ENCODE measurements around the gene DMD. TPM values are rescaled to one million over a fixed set of nuclear protein-coding genes. Genes with fewer than 3 reads are reported as not detected.

Gene DMD
- total and polyA plus RNA-seq, 2 donors (not counting 1 experiment from before 2014, with no cell fraction given): 2.0 to 51.8 TPM

DNA sequence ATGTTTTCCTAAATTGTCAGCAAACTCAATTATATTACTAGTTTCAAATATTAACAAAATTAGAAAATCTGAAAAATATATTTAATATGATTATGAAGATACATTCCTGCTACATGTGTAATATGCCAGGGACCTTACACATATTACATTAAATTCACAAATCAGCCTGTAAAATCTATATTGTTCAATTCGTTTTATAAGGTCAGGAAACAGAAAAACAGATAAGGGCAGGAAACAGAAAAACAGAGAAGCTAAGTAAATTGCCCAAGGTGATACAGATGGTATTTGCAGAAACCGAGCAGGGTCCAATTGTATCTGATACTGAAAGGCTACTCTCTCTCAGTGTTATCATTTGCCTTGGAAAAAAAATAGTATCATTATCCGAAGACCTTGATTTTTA, 739.0 kb downstream of the DMD start:
- no peak overlapping the region for H3K27ac Mint-ChIP-seq
- CTCF ChIA-PET: no interaction called here
- WGBS (ENCODE audit: insufficient coverage): 80% methylated on average over 1 of the region's 3 CpGs

GRCh38 chrX:32455704-32456103, 755.6 kb downstream of the DMD start:
- Histone ChIP-seq H3K9ac (ENCODE audit: low read length) (no peak overlapping the region), H3K79me2 (ENCODE audit: control insufficient read depth, insufficient read depth, low read length) (no peaks in the 10 kb centered on the region), H3K4me2 (replicated peaks; ENCODE audit: low read depth, low read length, poor library complexity, severe bottlenecking) (no peak overlapping the region), H3K36me3 (replicated peaks in 1 of 2; ENCODE audit: control extremely low read depth in 1 of 2, control insufficient read depth in 1 of 2, extremely low read depth in 1 of 2, insufficient read depth in 2 of 2, low read length in 1 of 2) (no peaks in the 10 kb centered on the region), H3K27me3 (replicated peaks in 1 of 4; ENCODE audit: control extremely low read depth in 1 of 4, control insufficient read depth in 3 of 4, insufficient read depth in 4 of 4, low read length in 3 of 4) (no peaks in the 10 kb centered on the region), H3K4me1 (ENCODE audit: control insufficient read depth in 2 of 2, insufficient read depth in 2 of 2, low read length in 2 of 2) (no peaks in the 10 kb centered on the region), H3K9me3 (ENCODE audit: control extremely low read depth in 1 of 3, control insufficient read depth in 2 of 3, insufficient read depth in 1 of 3, low read length in 2 of 3) (no peaks in the 10 kb centered on the region), H2AFZ (ENCODE audit: insufficient read depth, low read depth, low read length, poor library complexity, severe bottlenecking) (no peak overlapping the region), H3K4me3 (ENCODE audit: control extremely low read depth in 1 of 5, extremely low read depth in 1 of 5, insufficient read depth in 1 of 5, low read depth in 2 of 5, low read length in 4 of 5) (no peak overlapping the region), H3K27ac (ENCODE audit: low read length in 2 of 2) (no peak overlapping the region), H4K20me1 (ENCODE audit: control insufficient read depth, insufficient read depth, low read length, poor library complexity, severe bottlenecking) (no peaks in the 10 kb centered on the region)
- intact Hi-C loops (cut with micrococcal nuclease): no loop called here
- CTCF ChIA-PET: no interaction called here
- ATAC-seq (ENCODE audit: low read depth) (no peak), DNase-seq (no peak)
- H3K9me3 Mint-ChIP-seq (ENCODE audit: insufficient read depth): no peaks in the 10 kb centered on the region
- POLR2A ChIA-PET: no interaction called here
- TF ChIP-seq, protein P1, sequence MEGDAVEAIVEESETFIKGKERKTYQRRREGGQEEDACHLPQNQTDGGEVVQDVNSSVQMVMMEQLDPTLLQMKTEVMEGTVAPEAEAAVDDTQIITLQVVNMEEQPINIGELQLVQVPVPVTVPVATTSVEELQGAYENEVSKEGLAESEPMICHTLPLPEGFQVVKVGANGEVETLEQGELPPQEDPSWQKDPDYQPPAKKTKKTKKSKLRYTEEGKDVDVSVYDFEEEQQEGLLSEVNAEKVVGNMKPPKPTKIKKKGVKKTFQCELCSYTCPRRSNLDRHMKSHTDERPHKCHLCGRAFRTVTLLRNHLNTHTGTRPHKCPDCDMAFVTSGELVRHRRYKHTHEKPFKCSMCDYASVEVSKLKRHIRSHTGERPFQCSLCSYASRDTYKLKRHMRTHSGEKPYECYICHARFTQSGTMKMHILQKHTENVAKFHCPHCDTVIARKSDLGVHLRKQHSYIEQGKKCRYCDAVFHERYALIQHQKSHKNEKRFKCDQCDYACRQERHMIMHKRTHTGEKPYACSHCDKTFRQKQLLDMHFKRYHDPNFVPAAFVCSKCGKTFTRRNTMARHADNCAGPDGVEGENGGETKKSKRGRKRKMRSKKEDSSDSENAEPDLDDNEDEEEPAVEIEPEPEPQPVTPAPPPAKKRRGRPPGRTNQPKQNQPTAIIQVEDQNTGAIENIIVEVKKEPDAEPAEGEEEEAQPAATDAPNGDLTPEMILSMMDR (IDR thresholded peaks at IDR 0.05): no peak
- no peak for TF ChIP-seq EZH2 (IDR thresholded peaks at IDR 0.05; ENCODE audit: borderline replicate concordance, insufficient read depth, low read depth, low read length, poor library complexity, severe bottlenecking)
- no peak overlapping the region for H3K27ac Mint-ChIP-seq
- H3K27me3 Mint-ChIP-seq: no peaks in the 10 kb centered on the region
- no peak overlapping the region for H3K4me3 Mint-ChIP-seq
- no CpG with 5 or more reads among the region's 2 CpGs for WGBS (ENCODE audit: insufficient coverage)
- no peaks in the 10 kb centered on the region for H3K4me1 Mint-ChIP-seq

More for the DNA sequence above, 739.0 kb downstream of the DMD start:
- no peak overlapping the region for H2AFZ ChIP-seq (ENCODE audit: insufficient read depth, low read depth, low read length, poor library complexity, severe bottlenecking)
- H3K4me3 ChIP-seq (ENCODE audit: control extremely low read depth in 1 of 5, extremely low read depth in 1 of 5, insufficient read depth in 1 of 5, low read depth in 2 of 5, low read length in 4 of 5): no peak overlapping the region
- Mint-ChIP-seq H3K27me3 (no peaks in the 10 kb centered on the region), H3K4me1 (no peaks in the 10 kb centered on the region), H3K9me3 (ENCODE audit: insufficient read depth) (no peaks in the 10 kb centered on the region), H3K4me3 (no peak overlapping the region)
- H3K9ac ChIP-seq (ENCODE audit: low read length): no peak overlapping the region
- no peak for TF ChIP-seq EZH2 (IDR thresholded peaks at IDR 0.05; ENCODE audit: borderline replicate concordance, insufficient read depth, low read depth, low read length, poor library complexity, severe bottlenecking)
- H3K27me3 ChIP-seq (replicated peaks in 1 of 4; ENCODE audit: control extremely low read depth in 1 of 4, control insufficient read depth in 3 of 4, insufficient read depth in 4 of 4, low read length in 3 of 4): peaks cover 0 to 4% (median 0%) of the 10 kb centered on the region in 4 experiments
- POLR2A ChIA-PET: no interaction called here
- no peaks in the 10 kb centered on the region for H3K4me1 ChIP-seq (ENCODE audit: control insufficient read depth in 2 of 2, insufficient read depth in 2 of 2, low read length in 2 of 2)
- no peaks in the 10 kb centered on the region for H3K36me3 ChIP-seq (replicated peaks in 1 of 2; ENCODE audit: control extremely low read depth in 1 of 2, control insufficient read depth in 1 of 2, extremely low read depth in 1 of 2, insufficient read depth in 2 of 2, low read length in 1 of 2)
- H3K9me3 ChIP-seq (ENCODE audit: control extremely low read depth in 1 of 3, control insufficient read depth in 2 of 3, insufficient read depth in 1 of 3, low read length in 2 of 3): no peaks in the 10 kb centered on the region
- H3K27ac ChIP-seq (ENCODE audit: low read length in 2 of 2): no peak overlapping the region
- no peaks in the 10 kb centered on the region for H4K20me1 ChIP-seq (ENCODE audit: control insufficient read depth, insufficient read depth, low read length, poor library complexity, severe bottlenecking)
- no peak for ATAC-seq (ENCODE audit: low read depth)
- no peaks in the 10 kb centered on the region for H3K79me2 ChIP-seq (ENCODE audit: control insufficient read depth, insufficient read depth, low read length)
- intact Hi-C loops (cut with micrococcal nuclease): no loop called here
- H3K4me2 ChIP-seq (replicated peaks; ENCODE audit: low read depth, low read length, poor library complexity, severe bottlenecking): no peak overlapping the region
- DNase-seq: no peak
